HCT116 (cell line): ENCODE results near the gene MAGI3. TPM values are rescaled to one million over a fixed set of nuclear protein-coding genes. Genes with fewer than 3 reads are reported as not detected.

Experiments
- ATAC-seq: fragments of 200-7000 bp; cut with Tn5 transposase; 2 replicates; pipeline ENCODE4 v1.9.1; 2020; ENCODE audit warnings: mild to moderate bottlenecking, moderate library complexity
- BruUV-seq: library from RNA; stranded (reverse); fragments of 400-500 nt; replicated peaks from 2 replicates; lab custom pipeline; 2021; lab: Mats Ljungman, UMichigan
- CTCF ChIA-PET: fragments of 300-600 bp; sonication (Branson Sonifier 250); formaldehyde crosslinking; loops from one replicate; lab custom pipeline; 2021; ENCODE audit warnings: antibody characterized with exemption; lab: Charles Lee
- POLR2A ChIA-PET: fragments of 300-600, 350-600 bp; sonication (Branson Sonifier 250); formaldehyde crosslinking; loops from one replicate; lab custom pipeline; 2021; ENCODE audit warnings: antibody characterized with exemption; lab: Charles Lee
- RAD21 ChIA-PET, 2 experiments: fragments of 300-600 bp; sonication (Branson Sonifier 250); formaldehyde crosslinking; loops; one replicate each; lab custom pipeline; 2023; ENCODE audit warnings: low total read pairs in 2 of 2; ENCODE audit not compliant: uncharacterized antibody in 2 of 2, unreplicated experiment in 2 of 2, low non-redundant PET in 1 of 2; lab: Charles Lee
- DNase-seq: peaks from one replicate; pipeline ENCODE4 v3.0.0-alpha.2; 2010; ENCODE audit warnings: low read depth, low spot score
- H2AFZ ChIP-seq: fragments of 200-600 bp; shearing (Covaris generic), sonication (generic); 2 replicates; pipeline ENCODE4 v1.6.1; 2017; ENCODE audit warnings: low read depth, mixed run types, mixed read lengths, antibody characterized with exemption, low read length; ENCODE audit not compliant: poor library complexity, severe bottlenecking
- H3K27ac ChIP-seq: 2 replicates; pipeline ENCODE4 v1.5.1; 2012; ENCODE audit warnings: low read depth, low read length
- H3K27me3 ChIP-seq: fragments of 200-600 bp; sonication (generic); 2 replicates; pipeline ENCODE4 v1.6.1; 2016; ENCODE audit warnings: mixed run types, low read length, mixed read lengths; ENCODE audit not compliant: insufficient read depth
- H3K36me3 ChIP-seq, 2 experiments: fragments of 200-500 bp in 1 of 2; fragments of 200-600 bp in 1 of 2; sonication (Bioruptor generic) in 1 of 2; sonication (generic) in 1 of 2; 2 replicates each; pipeline versions ENCODE4 v1.5.1 to v1.6.1; 2014 to 2016; ENCODE audit warnings: low read length in 2 of 2, inconsistent platforms in 1 of 2, mixed read lengths in 1 of 2, mixed run types in 1 of 2; ENCODE audit not compliant: insufficient read depth in 2 of 2, control insufficient read depth in 1 of 2
- H3K4me1 ChIP-seq, 2 experiments: fragments of 200-600 bp in 1 of 2; sonication (generic) in 1 of 2; 2 replicates each; pipeline versions ENCODE4 v1.5.1 to v1.6.1; 2012 to 2017; ENCODE audit warnings: low read length in 2 of 2, inconsistent platforms in 1 of 2, mild to moderate bottlenecking in 1 of 2, mixed read lengths in 1 of 2, mixed run types in 1 of 2, moderate library complexity in 1 of 2; ENCODE audit not compliant: insufficient read depth in 2 of 2, control insufficient read depth in 1 of 2
- H3K4me2 ChIP-seq: fragments of 200-600 bp; sonication (generic); 2 replicates; pipeline ENCODE4 v1.6.1; 2017; ENCODE audit warnings: mixed run types, low read length, mixed read lengths
- H3K4me3 ChIP-seq, 2 experiments: fragments of 200-600 bp in 1 of 2; sonication (generic) in 1 of 2; replicated peaks in 1 of 2; 2 replicates each; pipeline ENCODE4 v1.5.1; 2011 to 2016; ENCODE audit warnings: low read length in 2 of 2, control low read depth in 1 of 2, low read depth in 1 of 2, mild to moderate bottlenecking in 1 of 2, mixed read lengths in 1 of 2, mixed run types in 1 of 2
- H3K79me2 ChIP-seq: fragments of 200-600 bp; sonication (generic); 2 replicates; pipeline ENCODE4 v1.6.1; 2017; ENCODE audit warnings: mild to moderate bottlenecking, mixed run types, low read length, moderate library complexity, mixed read lengths; ENCODE audit not compliant: insufficient read depth
- H3K9ac ChIP-seq: fragments of 200-600 bp; sonication (generic); 2 replicates; pipeline ENCODE4 v1.6.1; 2016; ENCODE audit warnings: low read length, mixed read lengths
- H3K9me2 ChIP-seq: fragments of 200-600 bp; sonication (generic), shearing (Covaris generic); 2 replicates; pipeline ENCODE4 v1.6.1; 2017; ENCODE audit warnings: mixed run types, mild to moderate bottlenecking, moderate library complexity; ENCODE audit not compliant: insufficient read depth
- H3K9me3 ChIP-seq, 2 experiments: fragments of 200-500 bp in 1 of 2; fragments of 200-600 bp in 1 of 2; sonication (Bioruptor generic) in 1 of 2; sonication (generic) in 1 of 2; 2 replicates each; pipeline ENCODE4 v1.6.1; 2014 to 2017; ENCODE audit warnings: low read length in 2 of 2, mixed read lengths in 2 of 2, inconsistent platforms in 1 of 2, low read depth in 1 of 2, mild to moderate bottlenecking in 1 of 2, mixed run types in 1 of 2, moderate library complexity in 1 of 2; ENCODE audit not compliant: control insufficient read depth in 1 of 2, insufficient read depth in 1 of 2
- H4K20me1 ChIP-seq: fragments of 200-600 bp; sonication (generic), shearing (Covaris generic); 2 replicates; pipeline ENCODE4 v1.6.1; 2017; ENCODE audit warnings: mixed run types, mild to moderate bottlenecking, moderate library complexity; ENCODE audit not compliant: insufficient read depth
- CTCF ChIP-seq, 3 experiments: fragments of 200-600 bp in 1 of 3; sonication (generic) in 1 of 3; IDR thresholded peaks in 2 of 3; conservative IDR thresholded peaks in 1 of 3; 2 replicates each; pipeline ENCODE4 v1.5.1; 2012 to 2017; ENCODE audit warnings: low read depth in 2 of 3, low read length in 2 of 3, antibody characterized with exemption in 1 of 3, borderline replicate concordance in 1 of 3, control low read depth in 1 of 3, mild to moderate bottlenecking in 1 of 3, mixed read lengths in 1 of 3, mixed run types in 1 of 3, moderate library complexity in 1 of 3; ENCODE audit not compliant: insufficient read depth in 1 of 3
- EGR1 ChIP-seq: IDR thresholded peaks from 2 replicates; pipeline ENCODE4 v1.6.1; 2012; ENCODE audit warnings: low read depth
- FOSL1 ChIP-seq: IDR thresholded peaks from 2 replicates; pipeline ENCODE4 v1.6.1; 2012; ENCODE audit warnings: low read depth
- POLR2AphosphoS5 ChIP-seq: IDR thresholded peaks from 2 replicates; pipeline ENCODE4 v1.6.1; 2011; ENCODE audit warnings: mild to moderate bottlenecking, low read depth, low read length, moderate library complexity
- YY1 ChIP-seq: IDR thresholded peaks from 2 replicates; pipeline ENCODE4 v1.6.1; 2011; ENCODE audit warnings: low read length, low read depth, moderate library complexity, mild to moderate bottlenecking; ENCODE audit not compliant: insufficient replicate concordance; ENCODE audit errors: extremely low read depth
- ZNF274 ChIP-seq: fragments of 200-500 bp; sonication (Bioruptor generic); IDR thresholded peaks from 2 replicates; pipeline ENCODE4 v1.6.1; 2014; ENCODE audit warnings: mild to moderate bottlenecking, low read depth, low read length, inconsistent platforms
- intact Hi-C: fragments of 100-400 bp; cut with micrococcal nuclease; formaldehyde crosslinking; loops from 2 replicates; pipeline ENCODE4 v1.10.0; 2022
- total RNA-seq: library from RNA; stranded (reverse); gene quantifications from one replicate; pipeline ENCODE4 v1.2.1, GENCODE V29; 2021; ENCODE audit not compliant: unreplicated experiment
- TF ChIP-seq, protein P1 (sequence below): IDR thresholded peaks from 2 replicates; pipeline ENCODE4 v1.6.1; 2011; ENCODE audit warnings: mild to moderate bottlenecking, low read length, moderate library complexity; ENCODE audit not compliant: insufficient replicate concordance; ENCODE audit errors: extremely low read depth

The MAGI3 gene
- total RNA-seq, 1 experiment from 2014 or later, result 11.8 TPM

- DNase-seq (no peak), ATAC-seq (no peak)
- Histone ChIP-seq H3K9ac (no peak overlapping the region), H3K27me3 (no peaks in the 10 kb centered on the region), H3K79me2 (peaks cover 5% of the 10 kb centered on the region), H2AFZ (no peak overlapping the region), H3K36me3 (no peaks in the 10 kb centered on the region), H3K4me3 (no peak overlapping the region), H3K9me2 (no peaks in the 10 kb centered on the region), H3K4me2 (no peak overlapping the region)
- POLR2A ChIA-PET, result no interaction called here
- TF ChIP-seq YY1 (no peak), POLR2AphosphoS5 (no peak), CTCF (IDR thresholded peaks at IDR 0.05 in 2 of 3, conservative IDR thresholded peaks at IDR 0.05 in 1 of 3; ENCODE audit: borderline replicate concordance in 1 of 3, insufficient read depth in 1 of 3, low read depth in 2 of 3, low read length in 2 of 3) (peak in 1 of 3 experiments; percentile 28; a peak in 1 of 6 replicates), FOSL1 (no peak), EGR1 (no peak), ZNF274 (no peak)
- TF ChIP-seq, protein P1, sequence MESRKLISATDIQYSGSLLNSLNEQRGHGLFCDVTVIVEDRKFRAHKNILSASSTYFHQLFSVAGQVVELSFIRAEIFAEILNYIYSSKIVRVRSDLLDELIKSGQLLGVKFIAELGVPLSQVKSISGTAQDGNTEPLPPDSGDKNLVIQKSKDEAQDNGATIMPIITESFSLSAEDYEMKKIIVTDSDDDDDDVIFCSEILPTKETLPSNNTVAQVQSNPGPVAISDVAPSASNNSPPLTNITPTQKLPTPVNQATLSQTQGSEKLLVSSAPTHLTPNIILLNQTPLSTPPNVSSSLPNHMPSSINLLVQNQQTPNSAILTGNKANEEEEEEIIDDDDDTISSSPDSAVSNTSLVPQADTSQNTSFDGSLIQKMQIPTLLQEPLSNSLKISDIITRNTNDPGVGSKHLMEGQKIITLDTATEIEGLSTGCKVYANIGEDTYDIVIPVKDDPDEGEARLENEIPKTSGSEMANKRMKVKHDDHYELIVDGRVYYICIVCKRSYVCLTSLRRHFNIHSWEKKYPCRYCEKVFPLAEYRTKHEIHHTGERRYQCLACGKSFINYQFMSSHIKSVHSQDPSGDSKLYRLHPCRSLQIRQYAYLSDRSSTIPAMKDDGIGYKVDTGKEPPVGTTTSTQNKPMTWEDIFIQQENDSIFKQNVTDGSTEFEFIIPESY, result no peak
- TF ChIP-seq, all 23 proteins: peak for 1
- BruUV-seq, result no TSS peak
- RAD21 ChIA-PET, result interaction anchor here in 1 of 2 experiments (0.8 kb wide), 1 partner anchor 234 kb away, joined by 3 read pairs; no protein-coding TSS in a partner anchor
- H4K20me1 ChIP-seq, result no peaks in the 10 kb centered on the region
- CTCF ChIA-PET, result interaction anchor here (0.6 to 1.8 kb wide), 10 partner anchors 11 to 381 kb away, joined by 3 to 22 read pairs (median 4); partner anchors contain the start of gene LRIG2
- intact Hi-C loops, result loop anchor here (1.0 to 10.0 kb wide), 2 partner anchors 221 to 313 kb away; no protein-coding TSS in a partner anchor
- no peaks in the 10 kb centered on the region for H3K9me3 ChIP-seq
- H3K27ac ChIP-seq, result no peak overlapping the region
- peaks cover 22 to 29% of the 10 kb centered on the region in 2 experiments for H3K4me1 ChIP-seq
These were observed 63.4 kb downstream of the MAGI3 start for GRCh38 chr1:113453771-113454083.
